Tibial nerve (tissue), 3 donors: ENCODE measurements around the gene KLHL24.

Experiments
- CTCF ChIP-seq, 5 experiments: fragments of 200-600 bp in 3 of 5; fragments of 450-650 bp in 2 of 5; sonication (generic) in 3 of 5; IDR thresholded peaks; one replicate each; pipeline ENCODE4 v1.5.1; 2016 to 2019; ENCODE audit warnings: antibody characterized with exemption in 5 of 5, mild to moderate bottlenecking in 3 of 5, moderate library complexity in 2 of 5
- POLR2A ChIP-seq, 2 donors: fragments of 450-650 bp; IDR thresholded peaks; one replicate each; pipeline ENCODE4 v1.6.1; 2017; ENCODE audit warnings: antibody characterized with exemption in 2 of 2, mild to moderate bottlenecking in 2 of 2, moderate library complexity in 2 of 2

- TF ChIP-seq CTCF (IDR thresholded peaks at IDR 0.05) (no peak), POLR2A (IDR thresholded peaks at IDR 0.05) (no peak)
These were observed 48.1 kb upstream of the KLHL24 start for GRCh38 chr3:183587336-183587735.
